Endometrial microvascular endothelial cells (primary cell): ENCODE measurements around the gene ANKRD29. TPM values are rescaled to one million over a fixed set of nuclear protein-coding genes. Genes with fewer than 3 reads are reported as not detected.
"Not testable (repeated sequence)": the region's sequence is repeated elsewhere in the genome, so short reads cannot be mapped to it uniquely, and the experiment has no call there.

Experiments used
- in situ Hi-C: cut with HindIII; loops from 2 replicates; pipeline ENCODE4 v1.10.0; 2017; ENCODE audit warnings: low sequenced_read_pairs, low pct_unique_long_range_greater_than_20kb; ENCODE audit errors: inconsistent ontology term
- total RNA-seq: library from RNA; depleted of rRNA; stranded (reverse); fragments of >200 nt; gene quantifications from one replicate; pipeline ENCODE4 v1.2.3, GENCODE V29; 2015; ENCODE audit errors: inconsistent ontology term

Gene ANKRD29
- total RNA-seq, 1 donor from 2014 or later: 0.93 TPM

- in situ Hi-C loops: no loop called here
Observed at GRCh38 chr18:23573626-23574431, 88.9 kb downstream of the ANKRD29 start.

DNA sequence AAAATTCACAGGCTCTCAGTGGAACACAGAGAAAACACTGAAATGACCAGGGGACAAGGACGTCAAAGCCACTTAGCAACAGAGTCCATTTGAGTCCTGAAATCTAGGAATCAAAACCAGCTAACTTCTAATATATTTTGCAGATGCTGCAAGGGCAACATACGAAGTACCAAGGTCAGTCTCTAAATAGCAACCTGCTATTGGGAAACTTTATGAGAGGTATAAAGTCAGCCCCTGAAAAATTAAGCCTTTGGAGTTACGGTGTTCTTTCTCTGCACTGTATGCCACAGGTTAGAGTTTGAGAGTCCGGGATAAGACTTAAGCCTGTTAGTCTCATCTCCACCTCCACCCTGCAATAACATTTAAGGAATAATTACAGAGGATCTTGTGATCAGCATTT, 89.7 kb downstream of the ANKRD29 start:
- in situ Hi-C loops: no loop called here

DNA sequence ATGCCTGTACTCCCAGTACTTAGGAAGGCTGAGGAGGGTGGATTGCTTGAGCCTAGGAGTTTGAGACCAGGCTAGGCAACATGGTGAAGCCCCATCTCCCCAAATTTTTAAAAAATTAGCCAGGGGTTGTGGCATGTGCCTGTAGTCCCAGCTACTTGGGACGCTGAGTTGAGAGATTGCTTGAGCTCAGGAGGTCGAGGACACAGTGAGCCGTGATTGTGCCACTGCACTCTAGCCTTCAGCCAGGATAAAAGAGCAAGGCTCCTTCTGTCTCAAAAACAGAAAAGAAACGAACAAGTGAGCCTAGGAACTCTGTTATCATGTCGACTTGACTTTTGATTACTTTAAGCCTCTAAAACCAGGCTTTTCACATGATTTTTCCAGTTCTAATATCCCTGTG, 90.1 kb downstream of the ANKRD29 start:
- in situ Hi-C loops: no loop called here

GRCh38 chr18:23572012-23572411, 90.7 kb downstream of the ANKRD29 start:
- in situ Hi-C loops: no loop called here

- in situ Hi-C loops: no loop called here
Observed at GRCh38 chr18:23570912-23571504, 91.7 kb downstream of the ANKRD29 start.

DNA sequence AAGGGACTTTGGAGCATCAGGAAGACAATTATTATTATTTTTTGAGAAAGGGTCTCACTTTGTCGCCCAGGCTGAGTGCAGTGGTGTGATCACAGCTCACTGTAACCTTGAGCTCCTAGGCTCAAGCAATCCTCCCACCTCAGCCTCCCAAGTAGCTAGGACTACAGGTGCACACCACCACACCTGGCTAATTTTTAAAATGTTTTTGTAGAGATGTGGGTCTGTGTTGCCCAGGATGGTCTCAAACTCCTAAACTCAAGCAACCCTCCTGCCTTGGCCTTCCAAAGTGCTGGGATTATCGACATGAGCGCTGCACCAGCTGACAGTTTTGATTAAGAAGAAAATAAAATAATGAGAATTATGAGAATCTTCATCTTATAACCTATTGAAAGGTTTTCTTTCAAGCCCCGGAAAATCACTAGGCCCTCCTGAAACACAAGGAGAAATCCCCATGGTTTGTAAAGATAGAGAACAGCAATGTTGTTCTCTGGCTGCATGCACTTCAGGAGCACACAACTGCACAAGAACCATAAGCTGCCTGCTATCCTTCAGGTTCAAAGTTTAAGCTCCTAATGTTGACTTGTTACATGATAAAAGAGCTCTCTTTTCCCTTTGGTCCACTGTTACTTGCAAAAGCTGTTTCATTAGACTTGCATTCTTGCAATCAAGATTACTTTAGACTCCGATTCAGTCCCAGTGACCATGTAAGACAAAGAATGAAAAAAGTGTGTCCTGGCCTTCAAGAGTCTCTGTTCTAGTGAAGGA, 93.2 kb downstream of the ANKRD29 start:
- in situ Hi-C loops: no loop called here

GRCh38 chr18:23568281-23569138, 94.2 kb downstream of the ANKRD29 start:
- in situ Hi-C loops: no loop called here

DNA sequence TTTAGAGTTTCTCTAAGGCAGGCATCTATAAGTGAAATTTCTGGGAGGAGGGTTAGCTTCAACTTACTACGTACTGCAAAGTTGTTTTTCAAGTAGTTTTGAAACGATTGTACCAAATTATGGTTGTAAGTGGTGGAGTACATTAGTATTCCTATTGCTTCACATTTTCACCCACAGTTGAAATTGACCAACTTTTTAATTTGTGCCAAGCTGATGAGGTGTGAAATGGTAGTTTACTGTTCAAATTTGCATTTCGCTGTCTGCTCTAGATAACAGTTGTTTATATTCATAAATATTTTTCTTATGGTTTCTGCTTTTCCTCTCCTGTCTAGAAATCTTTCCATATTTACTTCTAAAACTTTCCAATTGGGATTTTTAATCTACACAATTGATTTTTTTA, 95.0 kb downstream of the ANKRD29 start:
- in situ Hi-C loops: no loop called here

GRCh38 chr18:23565916-23566547, 96.7 kb downstream of the ANKRD29 start:
- in situ Hi-C loops: no loop called here

- in situ Hi-C loops: no loop called here
Observed at GRCh38 chr18:23563377-23564043, 99.2 kb downstream of the ANKRD29 start.

GRCh38 chr18:23560186-23560585, 102.5 kb downstream of the ANKRD29 start:
- in situ Hi-C loops: no loop called here

DNA sequence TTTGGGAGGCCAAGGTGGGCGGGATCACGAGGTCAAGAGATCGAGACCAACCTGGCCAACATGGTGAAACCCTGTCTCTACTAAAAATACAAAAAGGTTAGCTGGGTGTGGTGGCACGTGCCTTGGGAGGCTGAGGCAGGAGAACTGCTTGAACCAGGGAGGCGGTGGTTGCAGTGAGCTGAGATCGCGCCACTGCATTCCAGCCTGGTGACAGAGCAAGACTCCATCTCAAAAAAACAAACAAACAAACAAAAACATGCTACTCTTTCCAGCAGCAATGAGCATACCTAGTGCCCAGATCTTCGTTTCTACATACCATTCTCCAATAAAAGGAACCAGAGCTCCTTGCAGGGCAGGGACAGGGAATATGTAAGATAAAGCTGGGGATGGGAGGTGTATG, 105.2 kb downstream of the ANKRD29 start:
- in situ Hi-C loops: not testable (repeated sequence)

DNA sequence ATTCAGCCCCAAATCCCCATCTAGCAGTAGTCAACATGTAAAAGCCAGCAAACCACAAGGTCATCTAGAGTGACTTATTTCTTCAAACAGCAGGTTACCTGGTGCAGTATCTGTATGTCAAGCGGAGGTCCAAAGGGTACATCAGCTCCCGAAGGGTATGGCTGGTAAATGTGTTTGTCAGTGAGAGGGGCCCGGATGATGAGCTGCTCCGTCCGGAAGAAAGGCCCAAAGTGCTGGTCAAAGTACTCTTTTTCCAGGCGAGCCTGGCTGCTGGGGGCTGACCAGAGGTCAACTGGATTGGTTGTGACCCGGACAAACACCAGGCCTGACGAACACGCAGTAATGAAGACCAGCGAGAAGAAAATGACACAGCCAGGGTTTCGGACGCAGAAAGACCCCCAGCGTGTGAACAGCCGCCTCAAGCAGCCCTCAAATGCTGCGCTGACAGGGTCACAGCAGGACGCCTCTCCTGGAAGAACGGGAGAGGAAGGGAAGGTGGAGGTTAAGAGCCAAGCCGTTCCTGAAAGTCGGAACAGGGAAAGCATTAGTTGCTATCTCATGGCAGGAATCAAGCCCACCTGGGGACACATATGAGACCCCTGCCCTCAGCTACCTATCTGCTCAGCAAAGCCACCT, 106.4 kb downstream of the ANKRD29 start:
- in situ Hi-C loops: no loop called here

GRCh38 chr18:23553887-23554286, 108.8 kb downstream of the ANKRD29 start:
- in situ Hi-C loops: no loop called here

- in situ Hi-C loops: no loop called here
Observed at GRCh38 chr18:23552505-23552904, 110.2 kb downstream of the ANKRD29 start.

DNA sequence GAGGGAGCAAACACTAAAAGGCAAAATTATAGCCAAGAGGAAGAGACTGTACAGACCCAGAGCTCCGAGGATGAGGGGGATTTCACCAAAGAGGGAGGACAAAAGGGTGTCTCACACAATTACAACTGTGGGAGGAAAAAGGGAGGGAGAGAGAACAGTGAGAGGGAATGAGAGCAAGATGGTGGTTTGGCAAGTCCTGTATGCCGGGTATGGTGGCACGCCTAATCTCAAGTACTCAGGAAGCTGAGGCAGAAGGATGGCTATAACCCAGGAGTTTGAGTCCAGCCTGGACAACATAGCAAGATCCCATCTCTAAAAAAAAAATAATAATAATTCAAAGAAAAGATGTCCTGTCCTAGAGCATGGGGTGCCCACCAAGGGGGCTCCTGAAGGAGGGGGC, 110.7 kb downstream of the ANKRD29 start:
- in situ Hi-C loops: no loop called here

- in situ Hi-C loops: no loop called here
Observed at GRCh38 chr18:23550898-23551297, 111.8 kb downstream of the ANKRD29 start.
